ENCODE data around the gene PIK3C3. TPM values are rescaled to one million over a fixed set of nuclear protein-coding genes. Genes with fewer than 3 reads are reported as not detected.

Gene PIK3C3
- total and polyA plus RNA-seq, 9 of the 15 experiments (the other 6 are each of a cell fraction or from before 2014, with no cell fraction given), result 27.0 to 101 (median 42.9) TPM

DNA sequence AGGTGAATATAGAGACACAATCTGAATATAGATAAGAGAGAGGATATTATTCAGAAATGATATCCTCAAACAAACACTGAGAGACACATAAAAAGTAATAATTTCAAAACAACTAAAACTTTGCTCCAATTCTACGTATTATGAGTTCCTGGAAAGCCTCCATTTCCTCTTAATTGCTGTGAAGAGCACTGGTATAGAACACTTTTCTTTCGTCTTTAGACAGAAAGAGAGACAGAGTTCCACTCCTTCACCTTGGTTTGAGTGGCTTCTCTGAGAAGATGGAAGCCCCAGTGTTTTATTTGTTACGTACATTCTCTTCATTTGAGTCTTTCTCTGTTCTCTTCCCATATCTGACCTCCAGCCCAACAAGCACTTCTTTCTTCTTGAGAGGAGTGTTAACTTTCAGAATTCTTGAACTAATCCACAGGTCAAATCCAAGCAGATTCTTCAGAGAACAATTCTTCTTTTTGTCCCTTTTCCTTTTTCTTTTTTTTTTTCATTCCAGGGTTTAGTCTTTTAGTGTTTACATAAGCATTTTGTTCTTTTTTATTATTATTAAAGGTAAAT, 6.4 kb upstream of the PIK3C3 start:
- ChIA-PET POLR2A (no interaction called here), CTCF (ENCODE audit: low intra/inter-chr PET ratio) (no interaction called here)
- H4K20me1 ChIP-seq (replicated peaks; ENCODE audit: control insufficient read depth, insufficient read depth, low read length), result no peaks in the 10 kb centered on the region
- no peaks in the 10 kb centered on the region for H3K9me1 ChIP-seq (ENCODE audit: control insufficient read depth, insufficient read depth, low read length)
- TF ChIP-seq ZNF311 (CRISPR knock-in tag; IDR thresholded peaks at IDR 0.05), result no peak
- TF ChIP-seq ZNF79 (CRISPR knock-in tag; IDR thresholded peaks at IDR 0.05; ENCODE audit: low read depth), result no peak
- TF ChIP-seq ZNF780A (CRISPR knock-in tag; IDR thresholded peaks at IDR 0.05), result no peak
- no peak for TF ChIP-seq ZSCAN32 (CRISPR knock-in tag; IDR thresholded peaks at IDR 0.05)
- no peak for TF ChIP-seq KAT2B (IDR thresholded peaks at IDR 0.05; ENCODE audit: low read depth, low read length)
- no peak for TF ChIP-seq TCF7 (IDR thresholded peaks at IDR 0.05; ENCODE audit: borderline replicate concordance)
- TF ChIP-seq PHF21A (IDR thresholded peaks at IDR 0.05; ENCODE audit: borderline replicate concordance, low read depth), result no peak
- no peak for TF ChIP-seq KDM4B (IDR thresholded peaks at IDR 0.05; ENCODE audit: borderline replicate concordance in 2 of 2, low read depth in 1 of 2)
- TF ChIP-seq DDX20 (tag; IDR thresholded peaks at IDR 0.05; ENCODE audit: low read depth), result no peak
- DNase-seq (ENCODE audit: extremely low read depth in 1 of 4, low spot score in 3 of 4), result no peak
- no peaks in the 10 kb centered on the region for H3K9me3 ChIP-seq (replicated peaks; ENCODE audit: control insufficient read depth, insufficient read depth, low read depth, low read length)
- peak; percentile 12; the same call in 2 of the 3 replicates for ATAC-seq
- H3K79me2 ChIP-seq (ENCODE audit: control insufficient read depth, insufficient read depth, low read length), result no peaks in the 10 kb centered on the region
- no peak overlapping the region for H3K9ac ChIP-seq (ENCODE audit: insufficient read depth in 1 of 2, low read depth in 2 of 2, low read length in 2 of 2)
- 6% methylated on average over 3 of the region's 3 CpGs for WGBS (ENCODE audit: insufficient coverage, low coverage, missing lambda C conversion rate)
- intact Hi-C loops (cut with micrococcal nuclease) (no loop called here), in situ Hi-C loops (cut with MboI) (no loop called here)
- peak overlapping the region; percentile 57 for H2AFZ ChIP-seq (ENCODE audit: low read depth, low read length)
- H3K36me3 ChIP-seq (ENCODE audit: control insufficient read depth, insufficient read depth, low read length), result no peaks in the 10 kb centered on the region
- H3K4me1 ChIP-seq (replicated peaks in 1 of 2; ENCODE audit: control insufficient read depth in 2 of 2, insufficient read depth in 2 of 2, low read length in 2 of 2), result 0 out of 5 replicates have a peak, but pooled peaks cover 0 to 3% of the 10 kb centered on the region in 2 experiments
- H3K27me3 ChIP-seq (ENCODE audit: control insufficient read depth in 2 of 2, insufficient read depth in 2 of 2, low read length in 2 of 2), result peaks cover 0 to 4% of the 10 kb centered on the region in 2 experiments; a peak in 2 of 5 replicates
- FAIRE-seq, result no peak
- no TSS peak for BruUV-seq (replicated peaks)
- H3K27ac ChIP-seq (ENCODE audit: extremely low read depth, low read depth, low read length), result no peak overlapping the region
- H3K4me2 ChIP-seq (ENCODE audit: insufficient read depth, low read length), result no peak overlapping the region
- no peak overlapping the region for H3K4me3 ChIP-seq
